GM19035 (cell line): ENCODE measurements around the gene FOXO3.
"Not testable (repeated sequence)": the region's sequence is repeated elsewhere in the genome, so short reads cannot be mapped to it uniquely, and the experiment has no call there.

ENCODE experiments used
- ATAC-seq: cut with Tn5 transposase; IDR thresholded peaks from one replicate; pipeline ENCODE4 v1.9.1; 2021; ENCODE audit not compliant: unreplicated experiment

The FOXO3 gene

DNA sequence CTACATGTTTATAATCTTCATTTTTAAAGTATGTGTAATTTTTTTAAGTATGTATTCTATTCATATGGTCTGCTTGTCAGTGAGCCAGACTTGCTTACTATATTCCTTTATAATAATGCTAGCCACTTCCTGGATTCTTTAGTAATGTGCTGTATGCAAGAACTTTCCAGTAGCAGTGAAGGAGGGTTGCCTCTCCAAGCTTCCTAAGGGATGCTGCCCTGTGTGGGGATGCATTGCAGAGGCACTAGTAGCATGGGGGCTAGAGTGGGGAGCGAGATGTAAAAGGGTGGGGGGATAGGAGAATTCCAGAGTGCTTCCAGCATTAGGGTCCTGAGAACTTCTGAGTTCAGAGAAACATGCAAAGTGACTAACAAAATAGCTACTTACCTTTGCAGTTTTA lies 121.0 kb downstream of the FOXO3 start:
- ATAC-seq: not testable (repeated sequence)

DNA sequence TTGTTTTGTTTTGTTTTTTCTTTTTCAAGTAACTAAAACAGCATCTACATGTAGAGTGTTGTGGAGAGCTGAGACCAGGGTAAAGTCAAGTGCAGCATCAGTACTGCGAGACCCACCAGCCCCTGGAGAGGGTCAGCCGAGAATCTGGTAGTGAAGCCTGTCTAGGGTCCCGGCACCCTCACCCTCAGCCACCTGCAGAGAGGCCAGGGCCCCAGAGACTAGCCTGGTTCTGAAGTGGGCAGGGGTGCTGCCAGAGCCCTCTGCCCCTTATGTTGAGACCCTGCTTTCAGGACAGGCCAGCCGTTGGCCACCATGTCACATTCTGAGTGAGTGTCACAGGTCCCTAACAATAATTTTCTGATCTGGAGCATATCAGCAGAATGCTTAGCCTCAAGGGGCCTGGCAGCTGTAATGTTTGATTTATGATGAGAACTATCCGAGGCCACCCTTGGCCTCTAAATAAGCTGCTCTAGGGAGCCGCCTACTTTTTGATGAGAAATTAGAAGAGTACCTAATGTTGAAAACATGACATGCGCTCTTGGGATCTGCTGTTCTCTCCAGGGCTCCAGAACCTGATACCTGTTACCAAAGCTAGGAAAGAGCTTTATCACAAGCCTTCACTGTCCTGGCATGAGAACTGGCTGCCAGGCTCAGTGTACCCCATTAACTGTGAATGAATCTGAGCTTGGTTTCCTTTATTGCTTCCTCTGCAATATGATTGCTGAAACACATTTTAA lies 121.8 kb downstream of the FOXO3 start:
- not testable (repeated sequence) for ATAC-seq

DNA sequence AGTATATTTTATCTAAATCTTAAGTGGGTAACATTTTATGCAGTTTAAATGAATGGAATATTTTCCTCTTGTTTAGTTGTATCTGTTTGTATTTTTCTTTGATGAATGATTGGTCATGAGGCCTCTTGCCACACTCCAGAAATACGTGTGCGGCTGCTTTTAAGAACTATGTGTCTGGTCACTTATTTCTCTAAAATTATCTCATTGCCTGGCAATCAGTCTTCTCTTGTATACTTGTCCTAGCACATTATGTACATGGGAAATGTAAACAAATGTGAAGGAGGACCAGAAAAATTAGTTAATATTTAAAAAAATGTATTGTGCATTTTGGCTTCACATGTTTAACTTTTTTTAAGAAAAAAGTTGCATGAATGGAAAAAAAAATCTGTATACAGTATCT lies 123.3 kb downstream of the FOXO3 start:
- ATAC-seq: not testable (repeated sequence)

DNA sequence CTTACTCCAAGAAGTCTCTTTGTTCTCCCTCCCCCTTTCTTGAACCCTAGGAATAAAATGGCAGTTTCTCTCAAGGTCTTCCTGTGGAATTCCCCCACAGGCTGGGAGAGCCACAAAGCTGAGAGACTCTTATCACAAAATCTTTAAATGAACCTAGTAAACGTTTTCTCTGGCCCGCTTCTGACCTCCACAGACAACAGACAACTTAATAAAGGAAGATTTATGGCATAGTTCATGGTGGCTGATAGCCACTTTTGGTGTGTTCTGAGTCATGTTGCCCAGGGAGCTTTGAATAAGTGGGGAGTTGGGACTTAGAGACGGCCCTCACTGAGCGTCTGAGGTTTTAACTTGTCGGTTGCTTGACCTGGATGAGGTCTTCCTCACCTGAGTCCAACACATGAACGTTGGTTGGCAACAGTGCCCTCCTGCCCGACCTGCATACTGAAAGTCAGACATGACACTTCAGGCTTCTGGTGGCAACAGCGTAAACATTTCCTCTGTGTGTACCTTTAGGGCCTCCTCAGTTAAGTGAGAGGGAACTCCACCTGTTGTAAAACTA lies 124.1 kb downstream of the FOXO3 start:
- no peak for ATAC-seq

DNA sequence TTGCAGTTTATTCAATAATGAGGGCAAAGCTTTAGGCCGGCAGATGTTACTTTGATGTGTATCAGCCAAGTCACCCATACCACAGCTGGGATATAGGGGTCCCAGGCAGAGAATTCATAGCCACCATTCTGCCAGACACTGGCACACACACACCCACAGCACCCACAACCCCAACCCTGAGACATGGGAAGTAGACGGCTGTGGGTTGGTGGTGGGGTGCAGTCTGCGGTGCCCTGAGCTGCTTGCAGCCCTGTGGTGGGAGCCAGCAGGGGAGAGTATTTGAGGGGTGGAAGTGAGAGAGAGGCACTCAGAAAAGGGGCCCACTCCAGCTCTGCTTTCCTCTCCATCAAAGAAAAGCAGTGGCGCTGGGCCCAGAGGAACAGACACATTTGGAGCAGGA lies 125.3 kb downstream of the FOXO3 start:
- no peak for ATAC-seq

DNA sequence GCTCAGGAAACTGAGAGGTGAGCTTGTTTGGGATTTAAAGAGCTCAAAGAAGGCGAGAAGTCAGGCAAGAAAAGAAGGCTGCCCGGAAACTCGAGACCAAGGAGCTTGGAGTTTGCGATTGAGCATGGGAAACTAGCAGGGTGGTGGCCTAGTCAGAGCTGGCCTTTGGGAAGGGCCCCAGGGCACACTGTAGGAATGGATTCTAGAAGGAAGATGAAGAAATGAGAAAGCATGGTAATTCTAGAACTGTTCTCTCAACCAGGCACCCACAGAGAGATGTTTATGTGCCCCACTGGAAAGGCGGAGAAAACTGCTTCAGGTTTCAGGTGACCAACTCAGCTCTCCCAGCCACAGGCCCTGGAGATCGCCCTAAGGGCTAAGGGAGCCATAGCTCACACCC lies 126.2 kb downstream of the FOXO3 start:
- no peak for ATAC-seq

DNA sequence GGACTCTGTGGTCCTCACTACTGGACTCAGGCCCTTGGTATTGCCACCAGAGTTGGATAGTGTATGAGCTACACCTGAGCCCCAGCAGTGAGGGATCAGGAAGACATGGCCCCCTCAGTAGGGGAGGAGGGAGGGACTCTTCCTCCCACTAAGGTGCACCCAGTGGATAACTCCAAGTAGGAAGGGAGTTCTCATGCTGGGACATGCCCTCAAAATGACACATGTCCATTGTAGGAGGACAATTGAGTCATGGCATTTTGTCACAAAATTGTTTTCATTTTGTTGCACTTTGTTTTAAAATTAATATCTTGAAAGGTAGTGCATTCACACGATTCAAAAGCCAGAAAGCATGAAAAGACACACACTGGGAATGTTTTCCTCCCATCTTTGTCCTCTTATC lies 127.2 kb downstream of the FOXO3 start:
- no peak for ATAC-seq

DNA sequence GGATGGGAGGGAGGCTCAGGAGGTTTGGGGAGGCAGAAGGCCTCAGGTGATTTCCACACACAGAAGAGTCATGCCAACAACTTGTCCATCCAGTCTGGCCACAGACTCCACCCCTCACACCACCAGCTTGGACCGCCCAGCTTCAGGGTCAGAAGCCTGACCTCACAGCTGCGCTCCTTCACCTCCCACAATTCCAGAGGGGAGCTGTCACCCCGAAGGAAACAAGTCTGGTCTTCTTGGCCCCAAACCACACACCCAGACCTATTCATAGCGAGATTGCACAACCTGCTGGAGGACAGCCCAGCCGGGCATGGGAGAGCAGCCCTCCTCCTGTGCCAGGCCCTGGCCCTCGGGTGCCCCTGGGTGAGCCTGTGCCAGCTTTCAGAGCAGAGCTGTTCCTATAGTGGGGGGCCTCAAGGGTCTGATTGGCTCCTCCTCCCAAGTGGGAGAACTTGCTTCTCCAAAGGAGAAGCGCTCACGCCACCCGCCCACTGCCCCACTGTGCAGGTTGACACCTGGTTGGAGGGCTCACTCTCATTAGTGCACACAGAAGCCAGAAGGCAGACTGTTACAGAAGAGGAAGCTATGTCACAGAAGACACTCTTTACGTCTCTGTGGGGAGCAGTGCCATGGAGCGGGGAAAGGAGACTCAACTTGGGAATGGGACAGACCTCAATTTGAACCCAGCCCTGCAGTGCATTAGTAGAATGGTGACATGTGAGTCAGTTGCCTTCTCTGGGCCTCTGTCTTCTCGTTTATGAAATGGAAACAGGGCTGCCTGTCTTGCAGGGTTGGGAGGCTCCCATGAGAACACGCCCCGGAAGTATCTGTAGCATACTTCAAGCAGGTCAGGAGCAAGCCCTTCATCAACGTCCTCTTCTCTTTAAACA lies 128.8 kb downstream of the FOXO3 start:
- ATAC-seq: no peak

DNA sequence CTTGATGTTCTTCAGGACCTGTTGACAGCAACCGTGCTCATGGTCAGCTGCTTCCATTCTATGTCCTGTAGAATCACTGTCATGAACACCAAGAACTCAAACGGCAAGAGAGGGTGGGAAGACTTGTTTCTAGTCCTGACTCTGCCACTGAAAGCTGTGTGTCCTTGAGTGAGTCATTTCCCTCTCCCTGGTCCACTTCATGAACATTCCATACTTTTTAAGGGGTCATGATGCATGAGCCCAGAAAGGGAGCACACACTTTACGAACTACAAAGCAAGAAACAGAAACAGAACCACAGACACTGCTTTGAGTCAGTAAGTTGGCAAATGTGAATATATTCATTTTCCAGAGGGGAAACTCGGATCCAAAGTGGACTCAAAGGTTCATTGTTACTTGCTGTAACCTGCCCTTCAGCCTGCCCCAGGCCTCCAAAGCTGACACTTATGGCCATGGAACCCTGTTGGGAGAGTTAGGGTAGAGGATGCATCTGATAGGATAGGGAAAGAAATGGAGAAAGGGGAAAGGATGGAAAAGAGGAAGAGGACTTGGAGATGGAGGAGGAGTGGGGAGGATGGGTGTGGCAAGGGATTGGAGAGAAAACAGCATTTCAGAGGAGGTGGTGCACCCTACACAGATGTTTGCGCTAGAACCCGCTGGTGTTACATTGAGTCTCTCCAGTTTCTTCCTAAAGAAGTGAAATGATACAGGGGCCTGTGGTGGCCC lies 129.8 kb downstream of the FOXO3 start:
- ATAC-seq: no peak

DNA sequence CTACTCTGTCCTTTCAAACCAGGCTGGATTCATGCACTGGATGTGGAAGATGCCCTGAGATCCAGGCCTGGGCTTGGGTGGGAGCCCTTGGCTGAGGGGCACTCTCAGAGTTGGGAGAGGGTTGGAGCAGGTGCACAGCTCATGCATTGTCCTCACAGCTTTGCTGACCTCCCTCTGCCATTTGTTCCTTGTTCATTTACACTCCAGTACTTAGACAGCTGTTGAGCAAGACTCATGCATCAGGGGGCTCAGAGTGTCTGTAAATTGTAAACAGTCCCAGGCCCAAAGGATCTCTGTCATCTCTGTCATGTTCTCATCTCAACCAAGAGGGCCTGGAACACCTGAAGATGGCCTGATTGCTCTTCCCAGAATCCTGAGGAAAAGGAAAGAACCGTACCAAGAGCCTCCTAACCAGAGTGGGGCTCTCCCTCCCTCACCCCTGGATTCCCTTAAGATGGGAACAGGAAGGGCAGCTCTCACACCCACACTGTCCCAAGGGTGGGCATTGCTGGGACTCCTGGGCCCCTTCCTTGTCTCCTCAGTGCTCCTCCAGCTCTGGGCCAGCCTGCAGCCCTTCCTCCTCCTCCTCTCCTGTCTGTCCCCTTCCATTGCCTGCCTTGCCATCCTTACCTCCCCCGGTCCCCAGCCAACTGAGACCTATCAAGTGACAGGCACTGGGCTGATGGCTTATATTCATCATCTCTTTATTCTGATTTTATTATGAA lies 132.9 kb downstream of the FOXO3 start:
- ATAC-seq: no peak

DNA sequence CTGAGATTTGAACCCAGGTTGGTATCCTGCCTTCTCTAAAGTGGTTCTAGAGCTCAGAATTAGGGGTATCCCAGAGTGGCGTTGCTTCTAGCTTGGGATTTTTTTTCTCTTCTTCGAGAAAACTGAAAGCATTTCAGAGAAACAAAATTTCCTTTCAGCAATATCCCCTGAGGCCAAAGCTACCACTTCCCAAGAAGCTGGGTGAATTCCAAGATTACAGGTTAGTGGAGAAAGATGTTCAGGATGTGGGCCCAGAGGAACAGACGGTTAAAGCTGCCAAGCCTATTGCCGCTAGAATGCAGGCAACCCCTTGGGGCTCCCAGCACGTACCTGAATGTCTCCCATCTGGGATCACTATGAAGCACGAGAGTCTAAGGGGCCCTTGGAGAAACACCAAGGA lies 134.1 kb downstream of the FOXO3 start:
- ATAC-seq: no peak

DNA sequence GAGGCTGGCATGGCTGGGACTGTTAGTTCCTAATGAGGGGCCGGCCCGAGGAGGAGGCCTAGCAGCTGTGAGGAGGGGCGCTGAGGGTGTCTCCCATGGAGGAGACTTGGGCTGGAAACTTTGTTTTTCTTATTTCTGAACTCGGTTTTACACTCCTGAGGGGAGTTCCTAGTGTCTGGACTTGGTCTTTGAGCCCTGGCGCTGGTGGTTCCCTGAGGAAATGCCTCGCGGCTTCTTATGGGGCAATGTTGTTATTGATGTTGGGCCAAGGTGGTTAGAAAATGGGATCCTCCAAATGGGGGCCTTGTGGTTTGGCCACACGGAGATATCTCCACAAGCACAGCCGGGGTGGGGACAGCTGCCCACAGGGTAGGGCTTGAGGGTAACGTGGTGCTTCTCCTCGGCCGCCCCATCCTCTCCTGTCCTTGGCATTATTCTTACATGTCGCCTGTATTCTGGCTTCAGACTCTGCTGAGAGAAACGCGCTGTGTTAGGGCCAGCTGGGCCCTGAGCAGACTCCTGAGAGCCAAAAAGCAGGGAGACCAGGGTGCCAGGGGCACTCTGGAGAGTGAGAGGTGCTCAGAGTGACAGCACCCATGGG lies 136.9 kb downstream of the FOXO3 start:
- ATAC-seq: no peak

DNA sequence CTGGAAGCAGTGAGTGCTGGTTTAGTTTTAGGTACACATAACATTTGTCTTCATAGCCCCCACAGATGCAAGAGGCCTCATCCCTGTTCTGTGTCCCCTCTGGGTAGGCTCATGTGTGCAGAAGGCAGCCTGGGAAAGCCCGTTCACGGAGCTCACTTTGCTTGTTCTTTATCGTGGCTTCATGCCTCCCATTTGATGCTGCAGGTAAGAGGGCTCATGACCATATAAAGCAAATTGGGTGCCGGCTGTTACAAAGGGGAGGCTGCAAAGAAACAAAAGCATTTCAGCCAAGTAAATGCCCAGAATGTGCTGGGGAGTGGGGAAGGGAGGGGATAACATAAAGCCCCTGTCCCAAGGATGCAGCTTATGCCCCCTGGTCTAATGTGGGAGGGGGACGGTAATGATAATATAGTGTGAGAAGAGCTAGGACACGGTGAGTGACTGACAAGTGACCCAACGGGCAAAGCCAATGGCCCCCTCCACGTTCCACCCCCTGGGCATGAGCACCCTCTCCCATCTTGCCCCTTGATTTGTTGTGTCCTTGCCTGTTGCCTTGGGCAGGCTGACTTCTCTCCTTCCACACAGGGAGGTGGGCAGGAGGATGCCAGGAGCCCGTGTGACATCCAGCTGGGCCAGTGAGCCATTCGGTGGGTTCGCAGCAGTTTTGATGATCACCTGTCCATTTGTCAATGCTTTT lies 138.0 kb downstream of the FOXO3 start:
- ATAC-seq: no peak

DNA sequence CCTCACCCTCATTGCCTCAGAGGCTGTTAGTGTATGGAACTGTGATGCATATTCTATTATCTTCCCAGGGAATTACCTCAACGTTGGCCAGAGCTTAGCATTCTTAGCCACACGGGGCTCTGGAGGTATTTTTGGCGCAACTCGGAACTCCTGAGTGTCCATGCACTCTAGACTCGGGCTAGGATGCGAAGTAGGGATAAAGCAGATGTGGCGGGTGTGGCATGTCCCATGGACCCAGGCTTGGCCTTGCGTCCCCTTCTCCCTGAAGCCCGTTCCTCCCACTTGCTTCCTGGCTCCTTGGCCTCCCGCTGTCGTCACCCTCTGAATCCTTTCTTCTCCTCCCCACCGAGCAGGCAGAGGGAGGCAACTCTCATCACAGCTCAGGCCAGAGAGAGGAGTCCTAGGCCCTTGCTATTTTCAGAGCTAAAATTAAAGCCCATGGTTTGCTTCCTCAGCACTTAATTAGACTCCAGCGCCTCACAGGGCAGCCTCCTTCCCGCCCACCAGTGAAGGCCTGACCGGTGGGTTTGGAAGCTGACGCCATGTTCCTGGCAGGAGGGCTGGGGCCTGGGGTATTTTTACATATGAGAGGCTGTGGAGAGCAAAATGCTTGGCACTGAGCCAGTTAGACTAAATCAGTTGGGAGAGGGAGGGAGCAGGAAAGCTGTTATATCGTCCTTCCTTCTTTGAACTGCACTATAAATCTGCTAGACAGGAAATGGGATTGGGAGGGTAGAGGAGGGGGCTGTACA lies 138.7 kb downstream of the FOXO3 start:
- ATAC-seq: no peak

DNA sequence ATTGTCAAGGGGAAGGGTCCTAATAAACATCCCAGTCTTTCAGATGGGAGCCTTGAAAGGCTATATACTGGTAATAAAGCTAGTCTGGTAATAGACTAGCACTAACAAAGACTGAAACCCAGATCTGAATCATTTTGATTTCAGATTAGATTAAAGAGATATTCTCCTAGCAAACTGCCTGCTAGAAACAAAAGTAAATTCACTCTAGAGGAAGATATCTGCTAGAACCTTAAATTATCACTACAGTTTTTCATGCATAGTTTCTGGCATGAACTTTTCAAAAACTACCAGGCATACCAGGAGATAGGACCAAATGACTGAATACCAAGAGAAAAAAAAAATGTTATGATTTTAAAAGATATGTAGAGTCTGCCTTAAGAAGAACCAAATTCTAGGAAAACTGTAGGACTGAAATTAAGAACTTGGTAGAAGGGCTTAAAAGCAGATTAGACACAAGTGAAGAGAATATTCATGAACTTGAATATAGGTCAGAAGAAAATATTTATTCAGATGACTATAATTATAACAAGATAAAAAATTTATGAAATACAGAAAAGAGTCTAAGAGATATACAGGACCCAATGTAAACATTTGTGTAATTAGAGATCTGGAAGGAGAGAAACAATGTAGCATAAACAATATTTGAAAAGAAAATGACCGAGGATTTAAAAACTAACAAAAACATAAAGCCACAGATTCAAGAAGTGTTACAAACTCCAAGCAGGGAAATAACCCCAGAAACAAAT lies 141.6 kb downstream of the FOXO3 start:
- no peak for ATAC-seq

DNA sequence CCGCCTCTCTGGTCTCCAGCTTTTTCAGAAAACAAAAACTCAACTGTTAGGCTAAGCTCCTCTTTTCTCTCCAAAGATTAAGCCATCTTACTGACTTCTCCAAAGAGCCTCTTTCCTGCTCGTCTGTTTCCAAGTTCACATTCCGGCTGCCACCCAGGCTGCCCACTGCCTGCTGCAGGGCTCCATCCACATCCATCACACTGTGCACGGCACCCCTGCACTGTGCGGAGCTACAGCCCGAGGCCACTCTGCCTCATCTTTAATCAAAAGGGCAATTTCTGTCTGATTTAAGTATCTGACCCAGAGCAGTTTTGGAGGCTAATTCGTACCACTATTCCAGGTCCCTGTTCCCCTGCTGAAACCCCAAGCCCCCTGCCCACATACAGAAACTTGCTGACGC lies 145.9 kb downstream of the FOXO3 start:
- no peak for ATAC-seq

DNA sequence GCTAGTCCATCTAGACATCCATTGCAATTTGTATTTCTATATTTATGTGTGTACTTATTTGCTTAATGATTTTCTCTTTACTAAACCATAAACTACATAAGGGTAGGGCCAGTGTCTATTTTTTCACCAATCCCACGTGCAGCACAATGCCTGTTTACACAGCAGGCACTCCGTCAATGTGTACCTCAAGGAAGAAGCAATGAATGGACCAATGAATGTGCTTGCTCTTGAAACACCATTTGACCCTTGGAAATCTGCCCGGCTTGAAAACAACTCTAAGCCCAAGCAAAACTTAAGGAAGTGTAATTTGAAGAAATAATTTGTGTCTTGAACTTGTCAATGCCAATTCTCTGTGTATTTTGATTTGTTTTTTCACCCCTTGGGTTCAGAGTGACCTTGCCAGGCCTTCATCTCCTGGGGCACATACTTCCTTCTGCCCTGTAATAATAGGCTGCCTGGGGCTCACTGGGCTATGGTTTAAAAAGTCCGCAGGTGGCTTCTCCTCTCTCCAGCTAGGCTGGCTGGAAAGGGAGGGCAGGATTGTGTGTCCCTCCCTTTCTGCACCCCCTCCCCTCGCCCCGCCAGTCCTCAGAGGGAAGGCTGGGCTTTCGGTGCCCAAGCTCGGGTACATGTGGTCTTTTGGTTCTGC lies 146.7 kb downstream of the FOXO3 start:
- ATAC-seq: no peak

DNA sequence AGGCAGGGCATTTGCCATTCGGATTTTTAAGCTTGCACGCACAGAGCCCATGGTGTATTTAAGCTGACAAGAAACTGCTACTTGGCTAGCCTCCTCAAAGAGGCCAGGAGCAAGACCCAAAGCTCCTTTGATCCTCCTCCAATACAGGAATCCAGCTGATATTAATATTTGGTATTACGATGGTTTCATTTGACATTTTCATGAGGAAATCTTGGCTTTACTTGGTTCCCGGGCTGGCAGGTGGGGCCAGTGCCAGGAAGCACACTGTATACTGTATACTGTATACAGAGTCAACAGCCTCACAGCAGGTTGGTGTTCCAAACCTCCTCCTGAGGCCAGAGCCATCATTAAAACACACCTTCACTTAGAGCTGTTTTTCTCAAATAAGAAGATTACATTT lies 149.3 kb downstream of the FOXO3 start:
- no peak for ATAC-seq
